Testis (tissue), 3 donors: ENCODE results near the gene EXOSC1. TPM values are rescaled to one million over a fixed set of nuclear protein-coding genes. Genes with fewer than 3 reads are reported as not detected.

Experiments
- DNase-seq: peaks from one replicate; pipeline ENCODE4 v3.0.0-alpha.2; 2019
- H3K27ac ChIP-seq, 2 donors: fragments of 200-600 bp; sonication (generic); one replicate each; pipeline ENCODE4 v1.5.1; 2019
- H3K27me3 ChIP-seq: fragments of 200-600 bp; sonication (generic); one replicate; pipeline ENCODE4 v1.5.1; 2019
- H3K36me3 ChIP-seq: fragments of 200-600 bp; sonication (generic); one replicate; pipeline ENCODE4 v1.5.1; 2017; ENCODE audit warnings: low read depth; ENCODE audit errors: missing control alignments
- H3K4me1 ChIP-seq: fragments of 200-600 bp; sonication (generic); one replicate; pipeline ENCODE4 v1.5.1; 2019
- H3K4me3 ChIP-seq, 2 donors: fragments of 200-600 bp; sonication (generic); one replicate each; pipeline ENCODE4 v1.5.1; 2017 to 2019
- H3K9me3 ChIP-seq: fragments of 200-600 bp; sonication (generic); one replicate; pipeline ENCODE4 v1.5.1; 2017
- CTCF ChIP-seq, 3 experiments: fragments of 450-650 bp in 2 of 3; fragments of 200-600 bp in 1 of 3; sonication (generic) in 1 of 3; IDR thresholded peaks; one replicate each; pipeline ENCODE4 v1.5.1; 2016 to 2019; ENCODE audit warnings: antibody characterized with exemption in 3 of 3, mild to moderate bottlenecking in 2 of 3, moderate library complexity in 1 of 3
- POLR2A ChIP-seq: fragments of 450-650 bp; IDR thresholded peaks from one replicate; pipeline ENCODE4 v1.6.1; 2017; ENCODE audit warnings: antibody characterized with exemption, mild to moderate bottlenecking, moderate library complexity
- WGBS, 2 donors: methylation state at CpG; one replicate each; pipeline ENCODE4 v1.1.5; 2018; 5-methylcytosine and 5-hydroxymethylcytosine counted together
- intact Hi-C: fragments of 100-400 bp; cut with DNase I; formaldehyde crosslinking; loops from one replicate; pipeline ENCODE4 v1.15.1; 2023; ENCODE audit warnings: low total_unique reads
- polyA plus RNA-seq: library from polyadenylated mRNA; stranded (reverse); fragments of 350-450 nt; fragmentation: Illumina TruSeq; extraction: RNeasy Lipid Tissue Mini Kit (QIAGEN cat#74804); gene quantifications from one replicate; pipeline ENCODE4 v1.2.3, GENCODE V29; 2014; ENCODE audit warnings: low read depth, low replicate concordance; ENCODE audit not compliant: insufficient read depth
- total RNA-seq, 2 donors: library from RNA; depleted of rRNA; stranded (reverse); fragments of >200 nt; gene quantifications; one replicate each; pipeline ENCODE4 v1.2.3, GENCODE V29; 2016

EXOSC1 gene
- total and polyA plus RNA-seq, 3 donors from 2014 or later: 24.5 to 31.4 (median 27.9) TPM

GRCh38 chr10:97485647-97486281 lies 40.0 kb upstream of the EXOSC1 start:
- intact Hi-C loops: no loop called here
- DNase-seq: no peak
- peaks cover 9% of the 10 kb centered on the region for H3K4me1 ChIP-seq

DNA sequence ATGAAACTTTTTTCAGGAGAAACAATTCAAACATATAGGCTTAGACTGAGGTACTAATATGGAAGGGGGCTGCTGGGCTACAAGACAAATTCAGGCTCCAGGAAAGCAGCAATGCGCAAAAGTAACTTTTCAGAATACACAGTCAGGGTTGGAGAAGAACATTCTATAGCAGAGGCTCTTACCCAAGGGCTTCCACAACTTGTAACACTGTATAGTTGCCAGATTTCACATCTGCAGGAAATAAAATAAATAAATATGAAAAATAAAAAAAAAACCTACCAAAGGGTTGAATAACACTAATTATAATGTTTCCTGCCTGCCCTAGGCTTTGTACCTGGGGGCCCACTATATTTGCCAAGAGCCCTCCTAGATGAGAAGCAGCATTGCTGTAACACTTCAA lies 38.1 kb upstream of the EXOSC1 start:
- H3K27me3 ChIP-seq: no peaks in the 10 kb centered on the region
- no peak overlapping the region for H3K4me3 ChIP-seq
- intact Hi-C loops: no loop called here
- TF ChIP-seq POLR2A (no peak), CTCF (IDR thresholded peaks at IDR 0.05) (no peak)
- H3K27ac ChIP-seq: no peak overlapping the region
- no peaks in the 10 kb centered on the region for H3K36me3 ChIP-seq
- no peaks in the 10 kb centered on the region for H3K9me3 ChIP-seq
- no peaks in the 10 kb centered on the region for H3K4me1 ChIP-seq
- no peak for DNase-seq
- WGBS, 2 donors: 60 to 75% methylated on average over 1 of the region's 1 CpG

More at GRCh38 chr10:97485647-97486281, 40.0 kb upstream of the EXOSC1 start:
- Histone ChIP-seq H3K4me3 (no peak overlapping the region), H3K27ac (no peak overlapping the region), H3K36me3 (no peaks in the 10 kb centered on the region), H3K9me3 (no peaks in the 10 kb centered on the region), H3K27me3 (no peaks in the 10 kb centered on the region)
- 87 to 88% methylated on average over 4 of the region's 4 CpGs for WGBS, 2 donors
- TF ChIP-seq CTCF (IDR thresholded peaks at IDR 0.05) (no peak), POLR2A (no peak)

DNA sequence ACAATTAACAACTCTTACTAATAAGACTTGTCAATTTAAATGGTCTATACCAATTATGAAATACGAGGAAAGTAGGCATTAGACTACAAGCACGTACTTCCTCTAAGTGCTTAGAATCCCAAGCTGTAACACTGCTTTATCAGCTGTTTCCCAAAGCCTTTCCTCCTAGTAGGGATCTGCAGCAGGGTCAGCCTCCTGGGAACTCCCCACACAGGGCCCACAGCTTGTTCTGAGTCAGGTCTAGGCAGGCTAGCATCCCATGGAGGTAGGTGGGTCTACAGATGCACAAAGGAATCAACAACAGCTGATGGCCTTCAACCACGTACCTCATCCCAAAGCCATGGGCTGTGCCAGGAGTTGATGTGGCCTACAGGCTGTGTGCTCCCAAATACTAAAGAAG lies 37.7 kb upstream of the EXOSC1 start:
- 25 to 56% methylated on average over 3 of the region's 3 CpGs for WGBS, 2 donors
- no peak for TF ChIP-seq POLR2A
- Histone ChIP-seq H3K36me3 (no peaks in the 10 kb centered on the region), H3K27me3 (no peaks in the 10 kb centered on the region), H3K27ac (peak overlapping the region in 1 of 2 donors; percentile 30), H3K4me3 (no peak overlapping the region), H3K4me1 (no peaks in the 10 kb centered on the region), H3K9me3 (no peaks in the 10 kb centered on the region)
- no peak for DNase-seq
- intact Hi-C loops: no loop called here

GRCh38 chr10:97482381-97482780 lies 36.6 kb upstream of the EXOSC1 start:
- H3K27me3 ChIP-seq: no peaks in the 10 kb centered on the region
- intact Hi-C loops: no loop called here
- no peaks in the 10 kb centered on the region for H3K9me3 ChIP-seq
- H3K27ac ChIP-seq: no peak overlapping the region
- no peak overlapping the region for H3K4me3 ChIP-seq
- H3K36me3 ChIP-seq: peaks cover 1% of the 10 kb centered on the region
- TF ChIP-seq POLR2A: no peak
- no peak for TF ChIP-seq CTCF (IDR thresholded peaks at IDR 0.05)
- WGBS, 2 donors: 92 to 94% methylated on average over 1 of the region's 1 CpG
- no peak for DNase-seq
- peaks cover 4% of the 10 kb centered on the region for H3K4me1 ChIP-seq

- Histone ChIP-seq H3K27me3 (no peaks in the 10 kb centered on the region), H3K4me1 (peaks cover 14% of the 10 kb centered on the region), H3K36me3 (peaks cover 7% of the 10 kb centered on the region), H3K27ac (no peak overlapping the region), H3K4me3 (no peak overlapping the region), H3K9me3 (no peaks in the 10 kb centered on the region)
- intact Hi-C loops: no loop called here
- DNase-seq: no peak
- WGBS, 2 donors: 89 to 90% methylated on average over 4 of the region's 4 CpGs
- TF ChIP-seq POLR2A (no peak), CTCF (IDR thresholded peaks at IDR 0.05) (no peak)
These were observed 35.3 kb upstream of the EXOSC1 start for GRCh38 chr10:97481071-97481470.
